Measurements from ENCODE around the gene TENT4A. TPM values are rescaled to one million over a fixed set of nuclear protein-coding genes. Genes with fewer than 3 reads are reported as not detected.

TENT4A gene
- total RNA-seq, 1 experiment from 2014 or later = 25.6 TPM

DNA sequence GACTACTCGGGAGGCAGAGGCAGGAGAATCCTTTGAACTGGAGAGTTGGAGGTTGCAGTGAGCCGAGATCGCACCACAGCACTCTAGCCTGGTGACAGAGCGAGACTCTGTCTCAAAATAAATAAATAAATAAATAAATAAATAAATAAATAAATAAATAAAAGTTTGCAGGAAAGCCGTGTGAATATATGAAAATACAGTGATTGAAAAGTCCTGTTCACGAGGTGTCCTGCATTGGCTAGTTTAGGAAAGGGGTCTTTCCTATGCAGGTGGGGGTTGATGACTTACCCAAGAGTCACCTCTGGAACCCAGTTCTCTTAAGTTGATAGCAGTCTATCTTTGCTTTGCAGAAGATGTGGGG is 7.3 kb downstream of the TENT4A start:
- no peaks in the 10 kb centered on the region for H3K23me2 ChIP-seq (ENCODE audit: insufficient read length, low read depth, low read length, poor library complexity, severe bottlenecking)
- no peak for DNase-seq

More for the DNA sequence above, 7.3 kb downstream of the TENT4A start:
- Mint-ChIP-seq H3K27me3 (ENCODE audit: low read depth) (no peaks in the 10 kb centered on the region), H3K9me3 (no peaks in the 10 kb centered on the region), H3K4me3 (no peak overlapping the region), H3K27ac (no peak overlapping the region), H3K4me1 (peaks cover 52 to 69% of the 10 kb centered on the region in 2 experiments), H3K36me3 (ENCODE audit: insufficient read depth in 1 of 3, low read depth in 3 of 3) (peaks cover 8 to 14% (median 13%) of the 10 kb centered on the region in 3 experiments; a peak in 6 of 7 replicates)
- no peak overlapping the region for H2AK5ac ChIP-seq (ENCODE audit: insufficient read length, low read length)
- H4K8ac ChIP-seq (replicated peaks; ENCODE audit: insufficient read length, low read depth, low read length) = no peak overlapping the region
- no peak overlapping the region for H3K18ac ChIP-seq (ENCODE audit: insufficient read length, low read depth, low read length)
- no peak overlapping the region for H4K5ac ChIP-seq (ENCODE audit: insufficient read length, low read depth, low read length)
- no peak overlapping the region for H3K56ac ChIP-seq (ENCODE audit: insufficient read length, low read depth, low read length)
- no peaks in the 10 kb centered on the region for H3K9me3 ChIP-seq (ENCODE audit: control insufficient read depth, low read depth, low read length)
- no peak overlapping the region for H3K4ac ChIP-seq (ENCODE audit: low read depth, low read length)
- WGBS (ENCODE audit: extremely low coverage, insufficient read length, low lambda C conversion rate) = no CpG with 5 or more reads among the region's 6 CpGs
- peaks cover 19% of the 10 kb centered on the region for H3K79me1 ChIP-seq (ENCODE audit: insufficient read depth, low read depth, low read length, poor library complexity, severe bottlenecking)
- H2BK20ac ChIP-seq (ENCODE audit: low read depth, low read length, poor library complexity, severe bottlenecking) = no peak overlapping the region
- H3K4me1 ChIP-seq (ENCODE audit: insufficient read depth, low read length) = no peaks in the 10 kb centered on the region; the same call in 1 of the 2 replicates
- no peaks in the 10 kb centered on the region for H3K27me3 ChIP-seq (ENCODE audit: insufficient read depth, low read length)
- no peak overlapping the region for H4K91ac ChIP-seq (ENCODE audit: insufficient read length, low read depth, low read length)
- H3K79me2 ChIP-seq (ENCODE audit: insufficient read depth, low read length) = peaks cover 46% of the 10 kb centered on the region; the same call in 1 of the 2 replicates
- no peak overlapping the region for H2AFZ ChIP-seq (ENCODE audit: low read length)
- H2BK5ac ChIP-seq (ENCODE audit: insufficient read length, low read length) = no peak overlapping the region
- H2BK120ac ChIP-seq (ENCODE audit: low read depth, low read length, poor library complexity, severe bottlenecking) = no peak overlapping the region
- H3K9ac ChIP-seq (ENCODE audit: extremely low read depth, insufficient read length, low read length) = no peak overlapping the region
- no peak overlapping the region for H2BK15ac ChIP-seq (ENCODE audit: low read depth, low read length)
- no peak for TF ChIP-seq CTCF (conservative IDR thresholded peaks at IDR 0.05)
- H2BK12ac ChIP-seq (ENCODE audit: insufficient read length, low read depth, low read length) = no peak overlapping the region
- no peak overlapping the region for H3T11ph ChIP-seq (ENCODE audit: low read length)
- H3K27ac ChIP-seq (ENCODE audit: insufficient read length, low read depth, low read length) = no peak overlapping the region
- no peak overlapping the region for H3K23ac ChIP-seq (ENCODE audit: insufficient read length, low read depth, low read length)
- no peak overlapping the region for H3K14ac ChIP-seq (ENCODE audit: insufficient read depth, low read length)
- no peak overlapping the region for H3K4me2 ChIP-seq (ENCODE audit: insufficient read depth, insufficient read length, low read length)
- peaks cover 13% of the 10 kb centered on the region for H4K20me1 ChIP-seq (ENCODE audit: control insufficient read depth, insufficient read depth, insufficient read length)
